ENCODE data around the gene KRTAP10-10. TPM values are rescaled to one million over a fixed set of nuclear protein-coding genes. Genes with fewer than 3 reads are reported as not detected.
"Not testable (repeated sequence)": the region's sequence is repeated elsewhere in the genome, so short reads cannot be mapped to it uniquely, and the experiment has no call there.

KRTAP10-10 gene
- total RNA-seq, 2 experiments from 2014 or later: not detected

DNA sequence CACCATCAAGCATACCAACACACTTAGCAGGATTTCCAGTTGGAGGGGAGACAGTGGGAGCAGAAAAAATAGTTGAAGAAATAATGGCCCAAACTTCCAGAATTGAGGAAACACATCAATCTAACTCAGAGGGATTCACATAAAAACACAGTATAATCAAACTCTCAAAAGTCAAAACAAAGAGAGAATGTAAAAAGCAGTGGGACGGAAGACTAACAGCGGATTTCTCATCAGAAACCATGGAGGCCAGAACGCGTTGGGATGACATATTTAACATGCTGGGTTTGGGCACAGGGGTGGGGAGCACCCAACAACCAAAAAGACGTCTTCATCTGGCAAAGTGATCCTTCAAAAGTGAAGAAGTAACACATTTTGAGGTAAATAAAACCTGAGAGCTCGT, 17.3 kb upstream of the KRTAP10-10 start:
- ATAC-seq (no peak), DNase-seq (no peak)
- Mint-ChIP-seq H3K27ac (peak overlapping the region; percentile 81), H3K4me1 (ENCODE audit: low read depth) (peaks cover 41% of the 10 kb centered on the region), H3K27me3 (no peaks in the 10 kb centered on the region), H3K4me3 (no peak overlapping the region), H3K9me3 (peaks cover 55% of the 10 kb centered on the region), H3K36me3 (ENCODE audit: low read depth) (peaks cover 32% of the 10 kb centered on the region)
- POLR2A ChIA-PET: interaction anchor here (0.7 kb wide), 1 partner anchor 27 kb away, joined by 3 read pairs; no protein-coding TSS in a partner anchor
- TF ChIP-seq, protein P1, sequence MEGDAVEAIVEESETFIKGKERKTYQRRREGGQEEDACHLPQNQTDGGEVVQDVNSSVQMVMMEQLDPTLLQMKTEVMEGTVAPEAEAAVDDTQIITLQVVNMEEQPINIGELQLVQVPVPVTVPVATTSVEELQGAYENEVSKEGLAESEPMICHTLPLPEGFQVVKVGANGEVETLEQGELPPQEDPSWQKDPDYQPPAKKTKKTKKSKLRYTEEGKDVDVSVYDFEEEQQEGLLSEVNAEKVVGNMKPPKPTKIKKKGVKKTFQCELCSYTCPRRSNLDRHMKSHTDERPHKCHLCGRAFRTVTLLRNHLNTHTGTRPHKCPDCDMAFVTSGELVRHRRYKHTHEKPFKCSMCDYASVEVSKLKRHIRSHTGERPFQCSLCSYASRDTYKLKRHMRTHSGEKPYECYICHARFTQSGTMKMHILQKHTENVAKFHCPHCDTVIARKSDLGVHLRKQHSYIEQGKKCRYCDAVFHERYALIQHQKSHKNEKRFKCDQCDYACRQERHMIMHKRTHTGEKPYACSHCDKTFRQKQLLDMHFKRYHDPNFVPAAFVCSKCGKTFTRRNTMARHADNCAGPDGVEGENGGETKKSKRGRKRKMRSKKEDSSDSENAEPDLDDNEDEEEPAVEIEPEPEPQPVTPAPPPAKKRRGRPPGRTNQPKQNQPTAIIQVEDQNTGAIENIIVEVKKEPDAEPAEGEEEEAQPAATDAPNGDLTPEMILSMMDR (IDR thresholded peaks at IDR 0.05): no peak
- CTCF ChIA-PET: interaction anchor here (0.7 to 1.4 kb wide), 4 partner anchors 37 to 108 kb away, joined by 3 to 4 read pairs (median 3); partner anchors contain the start of gene KRTAP12-2
- intact Hi-C loops (cut with micrococcal nuclease): no loop called here

DNA sequence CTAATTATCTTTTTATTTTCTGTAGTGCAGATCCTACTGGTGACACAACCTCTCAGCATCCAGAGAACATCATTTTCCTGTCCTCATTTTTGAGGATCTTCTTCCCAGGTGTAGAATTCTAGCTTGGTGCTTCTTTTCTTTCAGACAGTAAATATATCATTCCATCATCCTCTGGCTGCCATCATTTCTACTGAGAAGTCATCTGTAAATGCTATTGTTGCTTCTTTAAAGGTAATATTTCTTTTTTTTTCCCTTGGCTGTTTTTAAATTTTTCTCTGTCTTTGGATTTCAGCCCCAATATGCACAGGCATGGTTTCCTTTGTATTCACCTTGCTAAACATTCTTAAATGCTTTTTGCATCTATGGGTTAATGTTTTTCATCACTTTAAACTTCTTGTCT, 13.6 kb upstream of the KRTAP10-10 start:
- H3K27me3 Mint-ChIP-seq: no peaks in the 10 kb centered on the region
- DNase-seq: no peak
- no peak overlapping the region for H3K27ac Mint-ChIP-seq
- no peak overlapping the region for H3K4me3 Mint-ChIP-seq
- CTCF ChIA-PET: no interaction called here
- intact Hi-C loops (cut with micrococcal nuclease): no loop called here
- no peak for ATAC-seq
- TF ChIP-seq, protein P1 (IDR thresholded peaks at IDR 0.05): no peak
- peaks cover 54% of the 10 kb centered on the region for H3K9me3 Mint-ChIP-seq
- POLR2A ChIA-PET: no interaction called here
- peaks cover 33% of the 10 kb centered on the region for H3K36me3 Mint-ChIP-seq (ENCODE audit: low read depth)
- H3K4me1 Mint-ChIP-seq (ENCODE audit: low read depth): peaks cover 25% of the 10 kb centered on the region

DNA sequence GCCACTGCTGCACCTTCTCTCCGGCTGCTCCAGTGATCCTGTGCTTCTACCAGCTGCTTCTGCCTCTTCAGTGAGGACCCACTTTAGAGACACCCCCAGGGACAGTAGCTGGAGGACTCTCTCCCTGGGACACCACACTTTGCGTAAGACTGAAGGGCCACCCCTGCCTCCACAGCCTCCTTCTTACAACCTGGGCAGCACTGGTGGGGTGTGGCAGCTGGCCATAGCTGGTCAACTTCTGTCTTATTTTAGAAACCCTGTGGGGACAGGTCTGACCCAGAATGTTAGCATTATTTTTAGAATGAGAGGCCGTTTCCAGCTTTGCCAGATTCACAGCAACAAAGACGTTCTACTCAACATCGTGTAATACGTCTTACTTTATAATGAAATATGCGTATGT, 11.4 kb upstream of the KRTAP10-10 start:
- ChIA-PET POLR2A (no interaction called here), CTCF (interaction anchor here (0.7 to 1.9 kb wide), 3 partner anchors 14 to 168 kb away, joined by 3 to 8 read pairs (median 3); partner anchors contain the start of gene KRTAP10-8)
- H3K4me1 Mint-ChIP-seq (ENCODE audit: low read depth): peaks cover 29% of the 10 kb centered on the region
- no peak overlapping the region for H3K27ac Mint-ChIP-seq
- H3K36me3 Mint-ChIP-seq (ENCODE audit: low read depth): peaks cover 23% of the 10 kb centered on the region
- H3K9me3 Mint-ChIP-seq: peaks cover 45% of the 10 kb centered on the region
- no peak for DNase-seq
- intact Hi-C loops (cut with micrococcal nuclease): no loop called here
- ATAC-seq: no peak
- TF ChIP-seq, protein P1 (IDR thresholded peaks at IDR 0.05): no peak
- no peak overlapping the region for H3K4me3 Mint-ChIP-seq
- H3K27me3 Mint-ChIP-seq: no peaks in the 10 kb centered on the region

DNA sequence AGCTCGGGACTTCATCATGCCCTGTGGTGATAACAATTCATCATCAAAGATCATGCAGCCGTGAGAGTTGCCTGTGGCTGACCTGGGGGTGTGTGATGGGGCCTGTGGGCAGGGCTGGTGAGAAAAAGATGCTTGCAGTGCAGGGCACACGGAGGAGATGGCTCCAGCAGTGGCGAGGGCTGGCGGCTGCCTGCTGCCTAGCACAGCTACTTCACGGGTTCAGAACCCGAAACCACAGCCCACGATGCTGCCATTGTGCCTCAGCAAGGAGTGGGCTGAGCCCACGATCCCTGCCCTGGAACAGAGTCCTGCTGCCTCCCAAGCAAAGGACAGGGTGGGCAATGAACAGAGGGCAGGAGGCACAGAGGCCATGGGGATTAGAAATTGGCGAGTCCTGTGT, 10.9 kb upstream of the KRTAP10-10 start:
- peak; percentile 22 for DNase-seq
- ATAC-seq: peak; percentile 34
- POLR2A ChIA-PET: no interaction called here

GRCh38 chr21:44626673-44627143, 10.4 kb upstream of the KRTAP10-10 start, which contains the start of gene KRTAP10-9:
KRTAP10-9 (plus strand) TSS chr21:44627093; CDS start chr21:44627172, 79 bp downstream.
- Mint-ChIP-seq H3K4me3 (no peak within 1 kb of the TSS), H3K4me1 (ENCODE audit: low read depth) (peaks cover 30% of the 10 kb centered on the region), H3K27ac (no peak within 1 kb of the TSS), H3K27me3 (no peaks in the 10 kb centered on the region), H3K9me3 (peaks cover 51% of the 10 kb centered on the region), H3K36me3 (ENCODE audit: low read depth) (peaks cover 29% of the 10 kb centered on the region)
- DNase-seq (no peak), ATAC-seq (no peak)
- intact Hi-C loops (cut with micrococcal nuclease): no loop called here
- ChIA-PET CTCF (interaction anchor here (0.7 kb wide), 1 partner anchor 167 kb away, joined by 3 read pairs; no protein-coding TSS in a partner anchor), POLR2A (no interaction called here)
- TF ChIP-seq, protein P1 (IDR thresholded peaks at IDR 0.05): no peak

More for the DNA sequence above, 10.9 kb upstream of the KRTAP10-10 start:
- no peaks in the 10 kb centered on the region for H3K27me3 Mint-ChIP-seq
- peaks cover 27% of the 10 kb centered on the region for H3K36me3 Mint-ChIP-seq (ENCODE audit: low read depth)
- intact Hi-C loops (cut with micrococcal nuclease): no loop called here
- peaks cover 30% of the 10 kb centered on the region for H3K4me1 Mint-ChIP-seq (ENCODE audit: low read depth)
- CTCF ChIA-PET: interaction anchor here (0.7 to 1.3 kb wide), 2 partner anchors 14 to 167 kb away, joined by 3 read pairs; partner anchors contain the start of gene KRTAP10-8
- H3K27ac Mint-ChIP-seq: no peak overlapping the region
- H3K4me3 Mint-ChIP-seq: no peak overlapping the region
- H3K9me3 Mint-ChIP-seq: peaks cover 48% of the 10 kb centered on the region
- TF ChIP-seq, protein P1 (IDR thresholded peaks at IDR 0.05): no peak

DNA sequence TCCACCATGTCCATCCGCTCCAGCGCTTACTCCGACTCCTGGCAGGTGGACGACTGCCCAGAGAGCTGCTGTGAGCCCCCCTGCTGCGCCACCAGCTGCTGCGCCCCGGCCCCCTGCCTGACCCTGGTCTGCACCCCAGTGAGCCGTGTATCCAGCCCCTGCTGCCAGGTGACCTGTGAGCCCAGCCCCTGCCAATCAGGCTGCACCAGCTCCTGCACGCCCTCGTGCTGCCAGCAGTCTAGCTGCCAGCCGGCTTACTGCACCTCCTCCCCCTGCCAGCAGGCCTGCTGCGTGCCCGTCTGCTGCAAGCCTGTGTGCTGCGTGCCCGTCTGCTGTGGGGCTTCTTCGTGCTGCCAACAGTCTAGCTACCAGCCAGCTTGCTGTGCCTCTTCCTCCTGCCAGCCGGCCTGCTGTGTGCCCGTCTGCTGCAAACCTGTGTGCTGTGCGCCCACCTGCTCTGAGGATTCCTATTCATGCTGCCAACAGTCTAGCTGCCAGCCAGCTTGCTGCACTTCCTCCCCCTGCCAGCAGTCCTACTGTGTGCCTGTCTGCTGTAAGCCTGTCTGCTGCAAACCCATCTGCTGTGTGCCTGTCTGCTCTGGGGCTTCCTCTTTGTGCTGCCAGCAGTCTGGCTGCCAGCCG, 9.9 kb upstream of the KRTAP10-10 start:
- peaks cover 33% of the 10 kb centered on the region for H3K36me3 Mint-ChIP-seq (ENCODE audit: low read depth)

GRCh38 chr21:44627831-44628233, 9.3 kb upstream of the KRTAP10-10 start:
- DNase-seq; H3K27ac Mint-ChIP-seq; ATAC-seq; H3K27me3 Mint-ChIP-seq; intact Hi-C loops (cut with micrococcal nuclease); H3K4me3 Mint-ChIP-seq; CTCF ChIA-PET; POLR2A ChIA-PET: not testable (repeated sequence)
- Mint-ChIP-seq H3K9me3 (peaks cover 47% of the 10 kb centered on the region), H3K36me3 (ENCODE audit: low read depth) (peaks cover 29% of the 10 kb centered on the region), H3K4me1 (ENCODE audit: low read depth) (peaks cover 30% of the 10 kb centered on the region)

More for the DNA sequence above, 9.9 kb upstream of the KRTAP10-10 start:
- H3K4me3 Mint-ChIP-seq; CTCF ChIA-PET; DNase-seq; ATAC-seq; POLR2A ChIA-PET; H3K27me3 Mint-ChIP-seq; intact Hi-C loops (cut with micrococcal nuclease); H3K27ac Mint-ChIP-seq: not testable (repeated sequence)
- H3K9me3 Mint-ChIP-seq: peaks cover 51% of the 10 kb centered on the region
- H3K4me1 Mint-ChIP-seq (ENCODE audit: low read depth): peaks cover 30% of the 10 kb centered on the region

Data from activated CD8-positive, alpha-beta T cell treated with anti-CD3 and anti-CD28 coated beads for 36 hours (primary cell).